ENCODE data around the gene MLLT11. TPM values are rescaled to one million over a fixed set of nuclear protein-coding genes. Genes with fewer than 3 reads are reported as not detected.

The MLLT11 gene
- total RNA-seq, 4 donors from 2014 or later: 0.38 to 1.6 (median 0.92) TPM

- 12 to 29% methylated on average over 1 to 3 of the region's 3 CpGs for WGBS, 2 donors
- DNase-seq: no peak
- intact Hi-C loops (cut with DNase I): no loop called here
Observed at GRCh38 chr1:151048645-151049032, 11.6 kb upstream of the MLLT11 start.

GRCh38 chr1:151049458-151049857, 10.7 kb upstream of the MLLT11 start:
- H3K27ac ChIP-seq: peak overlapping the region in 2 of 4 donors; percentile 10 to 30
- peaks cover 20 to 57% (median 29%) of the 10 kb centered on the region in 3 donors for H3K36me3 ChIP-seq
- no peaks in the 10 kb centered on the region for H3K27me3 ChIP-seq
- DNase-seq: no peak
- H3K4me3 ChIP-seq: no peak overlapping the region
- intact Hi-C loops (cut with DNase I): no loop called here
- peaks cover 15 to 64% (median 17%) of the 10 kb centered on the region in 3 donors for H3K4me1 ChIP-seq
- no peaks in the 10 kb centered on the region for H3K9me3 ChIP-seq
- TF ChIP-seq POLR2A (IDR thresholded peaks at IDR 0.05) (peak in 1 of 4 donors; percentile 5), CTCF (IDR thresholded peaks at IDR 0.05) (no peak)
- WGBS, 2 donors: 78 to 86% methylated on average over 5 of the region's 5 CpGs

More at GRCh38 chr1:151048645-151049032, 11.6 kb upstream of the MLLT11 start:
- peak overlapping the region; percentile 79 to 94 (median 88) for H3K27ac ChIP-seq
- no peaks in the 10 kb centered on the region for H3K27me3 ChIP-seq
- H3K4me3 ChIP-seq: peak overlapping the region; percentile 45 to 74 (median 72)
- peaks cover 13 to 56% (median 14%) of the 10 kb centered on the region in 3 donors for H3K4me1 ChIP-seq
- no peaks in the 10 kb centered on the region for H3K9me3 ChIP-seq
- TF ChIP-seq CTCF (IDR thresholded peaks at IDR 0.05): peak in 3 of 6 experiments; percentile 25 to 65 (median 39)
- peak in 1 of 4 donors; percentile 4 for TF ChIP-seq POLR2A (IDR thresholded peaks at IDR 0.05)
- peaks cover 11 to 57% (median 21%) of the 10 kb centered on the region in 3 donors for H3K36me3 ChIP-seq

GRCh38 chr1:151050051-151050688, 10.0 kb upstream of the MLLT11 start:
- WGBS, 2 donors: 76 to 82% methylated on average over 2 of the region's 2 CpGs
- DNase-seq: no peak
- no peak overlapping the region for H3K4me3 ChIP-seq
- peak overlapping the region in 1 of 4 donors; percentile 10 for H3K27ac ChIP-seq
- H3K9me3 ChIP-seq: no peaks in the 10 kb centered on the region
- no peak for TF ChIP-seq POLR2A (IDR thresholded peaks at IDR 0.05)
- TF ChIP-seq CTCF (IDR thresholded peaks at IDR 0.05): no peak
- H3K4me1 ChIP-seq: peaks cover 19 to 70% (median 22%) of the 10 kb centered on the region in 3 donors
- H3K36me3 ChIP-seq: peaks cover 27 to 58% (median 37%) of the 10 kb centered on the region in 3 donors
- intact Hi-C loops (cut with DNase I): no loop called here
- no peaks in the 10 kb centered on the region for H3K27me3 ChIP-seq

GRCh38 chr1:151051356-151052009, 8.7 kb upstream of the MLLT11 start:
- peak overlapping the region in 2 of 4 donors; percentile 38 to 99 for H3K27ac ChIP-seq
- H3K27me3 ChIP-seq: no peaks in the 10 kb centered on the region
- no peak for DNase-seq
- TF ChIP-seq CTCF (IDR thresholded peaks at IDR 0.05) (no peak), POLR2A (IDR thresholded peaks at IDR 0.05) (no peak)
- peaks cover 31 to 83% (median 35%) of the 10 kb centered on the region in 3 donors for H3K4me1 ChIP-seq
- 73 to 82% methylated on average over 2 of the region's 2 CpGs for WGBS, 2 donors
- H3K4me3 ChIP-seq: no peak overlapping the region
- no peaks in the 10 kb centered on the region for H3K9me3 ChIP-seq
- peaks cover 32 to 63% (median 42%) of the 10 kb centered on the region in 3 donors for H3K36me3 ChIP-seq
- intact Hi-C loops (cut with DNase I): no loop called here

GRCh38 chr1:151054971-151055547, 5.1 kb upstream of the MLLT11 start:
- no peak for TF ChIP-seq POLR2A (IDR thresholded peaks at IDR 0.05)
- TF ChIP-seq CTCF (IDR thresholded peaks at IDR 0.05): no peak
- 82 to 91% methylated on average over 4 of the region's 4 CpGs for WGBS, 2 donors
- H3K27ac ChIP-seq: peak overlapping the region; percentile 98 to 99 (median 98)
- peak overlapping the region in 2 of 4 donors; percentile 83 to 97 for H3K4me3 ChIP-seq
- DNase-seq: no peak
- intact Hi-C loops (cut with DNase I): no loop called here
- H3K36me3 ChIP-seq: peaks cover 32 to 72% (median 42%) of the 10 kb centered on the region in 3 donors
- peaks cover 36 to 74% (median 41%) of the 10 kb centered on the region in 3 donors for H3K4me1 ChIP-seq
- H3K9me3 ChIP-seq: no peaks in the 10 kb centered on the region
- no peaks in the 10 kb centered on the region for H3K27me3 ChIP-seq

Measured in esophagus squamous epithelium (tissue), 5 donors.